KOPT-K1 (cell line): ENCODE data around the gene RPTOR.

Experiments used
- H3K27ac ChIP-seq: fragments of 200-600 bp; sonication (generic); 2 replicates; pipeline ENCODE4 v1.5.1; 2016; ENCODE audit warnings: antibody characterized with exemption, mild to moderate bottlenecking, low read depth, low read length; ENCODE audit not compliant: poor library complexity, severe bottlenecking
- H3K36me3 ChIP-seq: fragments of 200-600 bp; sonication (generic); 2 replicates; pipeline ENCODE4 v1.5.1; 2017; ENCODE audit warnings: antibody characterized with exemption, mild to moderate bottlenecking, low read length, moderate library complexity; ENCODE audit not compliant: insufficient read depth
- H3K9me3 ChIP-seq: fragments of 200-600 bp; sonication (generic); 2 replicates; pipeline ENCODE4 v1.5.1; 2017; ENCODE audit warnings: antibody characterized with exemption, low read length, mild to moderate bottlenecking; ENCODE audit not compliant: insufficient read depth, poor library complexity, severe bottlenecking

Gene RPTOR

DNA sequence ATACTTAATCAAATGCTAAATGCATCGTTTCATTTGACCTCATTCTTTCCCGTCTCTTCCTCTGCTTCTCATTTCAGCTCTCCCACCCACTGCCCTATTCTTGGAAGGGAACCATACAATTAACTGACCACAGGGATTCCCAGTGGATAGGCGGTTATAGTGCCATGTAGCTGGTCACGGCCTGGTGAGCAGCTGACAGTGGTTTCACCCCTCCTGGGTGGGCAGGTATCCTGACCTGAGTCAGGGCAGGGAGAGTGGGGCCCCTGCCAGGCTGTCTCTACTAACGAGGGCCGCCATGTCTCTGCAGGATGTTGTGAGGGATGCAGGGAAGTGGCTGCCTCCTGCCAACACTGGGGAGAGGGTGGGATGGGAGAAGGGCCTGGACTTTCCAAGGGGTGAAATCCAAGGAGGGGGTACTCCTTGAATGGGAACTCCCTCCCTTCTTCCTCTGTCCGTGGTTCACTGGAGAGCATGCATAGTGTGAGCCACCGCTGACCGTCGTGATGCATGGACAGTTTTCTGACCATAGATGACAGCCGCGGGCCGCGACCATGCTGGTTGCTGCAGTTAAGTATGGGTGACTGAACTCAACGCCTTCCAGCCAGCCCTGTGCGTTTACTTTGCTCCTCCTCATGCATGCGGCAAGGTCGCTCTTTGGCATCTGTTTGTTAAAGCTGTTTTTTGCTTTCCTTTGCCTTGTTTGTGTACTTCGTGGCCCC is 95.9 kb downstream of the RPTOR start:
- no peaks in the 10 kb centered on the region for H3K9me3 ChIP-seq
- H3K27ac ChIP-seq: no peak overlapping the region
- H3K36me3 ChIP-seq: no peaks in the 10 kb centered on the region

DNA sequence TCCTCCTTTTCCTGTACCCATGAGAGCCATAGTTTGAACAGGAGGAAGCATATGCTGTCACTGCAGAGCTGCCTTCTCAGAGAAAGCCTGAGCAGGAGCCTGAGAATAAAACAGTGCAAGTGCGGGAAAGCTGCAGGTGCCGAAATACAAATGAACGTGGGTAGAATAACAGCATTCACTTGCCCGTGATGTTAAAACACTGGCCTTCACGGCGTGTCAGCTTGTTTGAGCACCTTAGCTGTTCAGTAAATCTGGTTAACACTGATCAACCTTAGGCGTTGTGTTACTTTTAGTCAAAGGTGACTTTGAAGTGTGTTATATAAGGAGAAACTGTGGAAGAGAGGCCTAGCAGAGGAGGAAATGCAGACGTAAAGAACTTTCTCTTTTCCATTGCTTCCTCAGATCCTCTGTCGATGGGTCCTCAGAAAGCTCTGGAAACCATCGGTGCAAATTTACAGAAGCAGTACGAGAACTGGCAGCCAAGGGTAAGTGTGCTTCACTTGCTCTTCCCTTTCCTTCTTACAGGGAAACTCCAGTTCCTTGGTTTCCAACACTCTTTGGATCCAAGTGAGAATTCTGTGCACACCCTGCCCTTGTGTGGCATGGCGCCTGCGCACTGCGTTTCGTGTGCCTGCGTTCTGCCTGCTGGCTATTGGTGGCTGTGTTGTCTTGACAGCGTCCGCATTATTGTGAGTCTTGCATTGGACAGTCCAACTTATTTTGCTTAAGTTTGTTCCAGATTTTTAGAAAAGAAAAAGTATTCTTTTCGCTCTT is 98.9 kb downstream of the RPTOR start:
- Histone ChIP-seq H3K27ac (peak overlapping the region; percentile 85), H3K36me3 (no peaks in the 10 kb centered on the region), H3K9me3 (no peaks in the 10 kb centered on the region)

DNA sequence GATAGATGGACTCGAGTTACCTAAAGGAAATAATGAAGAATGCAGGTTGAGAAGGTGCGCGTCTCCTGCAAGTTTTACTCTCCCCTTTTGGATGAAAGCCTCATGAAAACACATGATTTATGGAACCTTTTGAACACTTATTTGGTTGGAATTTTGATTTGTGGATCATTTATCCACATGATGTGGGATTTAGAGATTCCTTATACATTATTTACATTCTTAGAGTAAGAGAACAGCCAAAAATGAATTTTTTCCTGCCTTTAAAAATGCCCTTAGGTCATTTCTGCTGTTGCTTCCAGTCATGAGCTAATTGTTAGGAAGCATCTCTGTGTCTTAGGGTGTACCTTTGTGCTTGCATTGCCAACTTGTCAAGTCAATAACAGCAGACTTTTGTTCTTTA is 99.9 kb downstream of the RPTOR start:
- Histone ChIP-seq H3K36me3 (no peaks in the 10 kb centered on the region), H3K27ac (peak overlapping the region; percentile 85), H3K9me3 (no peaks in the 10 kb centered on the region)

DNA sequence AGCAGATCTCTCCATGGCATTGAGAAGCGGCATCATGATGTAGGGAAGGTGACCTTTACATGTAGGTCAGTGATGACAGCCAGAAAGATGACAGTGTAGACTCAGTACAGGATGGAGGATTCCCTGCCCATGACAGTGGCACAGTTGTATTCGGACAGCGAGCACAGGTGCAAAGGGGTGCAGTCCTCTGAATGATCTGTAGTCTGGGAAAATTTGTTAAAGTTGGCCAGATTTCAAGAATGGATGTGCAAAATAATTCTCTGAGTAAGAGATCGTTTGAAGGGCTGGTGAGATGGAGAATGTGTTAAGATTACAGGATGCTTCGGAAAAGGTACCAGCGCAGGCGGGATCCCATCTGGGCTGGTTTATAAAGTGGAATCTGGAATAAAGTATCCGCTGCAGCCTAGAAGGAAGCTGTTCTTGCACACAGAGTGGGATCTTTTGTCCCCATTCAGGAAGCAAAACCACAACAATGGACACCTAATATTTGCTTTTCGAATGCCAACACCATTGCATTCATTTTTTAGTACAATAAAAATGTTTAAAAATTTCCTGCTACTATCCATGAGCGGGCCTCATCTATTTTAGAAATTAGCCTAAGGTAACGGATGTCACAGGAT is 101.2 kb downstream of the RPTOR start:
- no peaks in the 10 kb centered on the region for H3K9me3 ChIP-seq
- H3K27ac ChIP-seq: peak overlapping the region; percentile 85
- H3K36me3 ChIP-seq: no peaks in the 10 kb centered on the region

DNA sequence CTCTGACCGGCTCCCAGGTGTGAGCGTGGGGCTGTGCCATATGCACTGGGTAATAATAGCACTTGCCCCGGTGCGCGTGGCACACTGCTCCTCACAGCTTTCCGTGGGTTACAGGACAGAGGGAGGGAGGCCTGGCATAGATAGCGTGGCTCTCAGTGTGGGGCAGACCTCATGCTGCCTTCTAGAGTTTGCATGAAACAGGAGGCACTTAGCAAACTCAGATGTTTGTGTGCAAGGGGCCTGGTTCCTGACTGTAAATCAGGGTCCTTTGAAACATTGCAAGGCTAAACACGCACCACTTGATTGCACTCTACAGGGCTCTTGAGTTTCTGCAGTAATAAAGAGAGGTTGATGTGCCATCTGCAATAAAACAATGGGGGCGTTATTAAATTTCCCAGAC is 101.7 kb downstream of the RPTOR start:
- H3K36me3 ChIP-seq: no peaks in the 10 kb centered on the region
- H3K27ac ChIP-seq: peak overlapping the region; percentile 85
- H3K9me3 ChIP-seq: no peaks in the 10 kb centered on the region

DNA sequence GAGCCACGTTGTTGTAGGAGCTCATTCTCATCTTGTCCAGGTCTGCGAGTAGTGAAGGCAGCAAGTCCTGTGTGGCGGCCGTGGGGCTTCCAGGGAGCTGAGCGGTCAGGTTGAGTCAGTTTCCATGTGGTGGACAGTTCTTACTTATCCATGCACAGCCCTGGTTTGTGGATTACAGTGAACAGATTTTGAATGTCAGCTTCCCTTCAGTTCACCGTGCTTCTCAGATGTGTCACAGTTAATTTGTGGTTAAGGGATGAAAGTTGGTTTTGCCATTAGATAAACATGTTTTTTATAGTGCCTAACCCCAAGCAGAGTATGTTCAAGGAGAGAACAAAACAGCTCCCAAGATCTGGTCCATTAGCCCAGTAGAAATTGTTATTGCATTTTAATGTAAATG is 103.1 kb downstream of the RPTOR start:
- peak overlapping the region; percentile 85 for H3K27ac ChIP-seq
- no peaks in the 10 kb centered on the region for H3K36me3 ChIP-seq
- no peaks in the 10 kb centered on the region for H3K9me3 ChIP-seq

DNA sequence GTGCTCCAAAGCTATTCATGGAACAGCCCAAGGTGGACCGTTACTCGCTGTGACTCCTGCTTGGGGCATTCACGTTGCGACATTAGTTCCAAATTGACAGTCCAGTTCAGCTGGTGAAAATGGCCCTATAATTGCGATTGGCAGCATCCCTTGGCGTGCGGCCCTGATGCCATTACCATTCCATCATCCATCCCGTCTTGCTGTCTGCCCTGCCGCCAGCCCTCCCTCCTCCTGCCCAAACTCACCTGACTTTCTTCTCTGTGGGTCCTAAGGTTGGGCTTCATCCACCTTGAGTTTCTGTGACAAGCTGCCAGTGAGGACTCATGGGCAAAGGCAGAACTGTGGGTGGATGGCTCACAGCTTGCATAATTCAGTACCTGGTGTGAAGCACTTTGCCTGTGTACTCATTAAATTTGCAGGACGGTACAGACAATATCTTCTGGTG is 104.6 kb downstream of the RPTOR start:
- no peaks in the 10 kb centered on the region for H3K36me3 ChIP-seq
- peaks cover 1% of the 10 kb centered on the region for H3K9me3 ChIP-seq
- peak overlapping the region; percentile 85 for H3K27ac ChIP-seq

DNA sequence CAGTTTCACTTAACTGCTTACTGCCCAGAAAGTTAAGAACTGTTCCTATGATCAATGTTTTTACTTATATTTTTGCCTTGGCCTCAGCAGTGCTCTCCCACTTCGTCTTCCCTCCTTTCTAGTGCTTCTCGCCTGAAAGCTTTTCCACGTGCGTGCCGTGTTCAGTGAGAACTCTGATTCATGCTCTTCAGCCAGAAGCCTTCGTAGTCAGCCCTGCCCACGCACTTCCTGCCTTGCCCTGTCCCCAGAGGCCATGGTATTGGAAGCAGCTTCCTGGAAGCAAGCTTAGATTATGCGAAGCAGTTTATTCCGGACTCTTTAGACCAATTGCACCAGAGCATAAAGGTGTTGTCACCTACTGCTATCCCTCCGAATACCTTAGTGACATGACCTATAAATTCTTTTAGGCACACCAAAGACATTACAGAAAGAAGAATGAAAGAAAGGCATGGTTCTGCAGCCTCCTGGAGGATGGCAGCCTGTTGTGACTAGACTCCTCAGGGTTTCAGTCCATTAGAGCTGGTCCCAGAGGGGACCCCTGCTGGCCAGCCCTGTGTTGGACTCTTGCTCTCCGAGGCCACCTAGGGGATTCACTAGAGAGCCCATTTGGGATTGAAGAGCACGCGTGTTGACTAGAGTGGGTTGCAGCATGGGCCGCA is 105.2 kb downstream of the RPTOR start:
- no peaks in the 10 kb centered on the region for H3K36me3 ChIP-seq
- H3K9me3 ChIP-seq: peaks cover 3% of the 10 kb centered on the region
- peak overlapping the region; percentile 85 for H3K27ac ChIP-seq

DNA sequence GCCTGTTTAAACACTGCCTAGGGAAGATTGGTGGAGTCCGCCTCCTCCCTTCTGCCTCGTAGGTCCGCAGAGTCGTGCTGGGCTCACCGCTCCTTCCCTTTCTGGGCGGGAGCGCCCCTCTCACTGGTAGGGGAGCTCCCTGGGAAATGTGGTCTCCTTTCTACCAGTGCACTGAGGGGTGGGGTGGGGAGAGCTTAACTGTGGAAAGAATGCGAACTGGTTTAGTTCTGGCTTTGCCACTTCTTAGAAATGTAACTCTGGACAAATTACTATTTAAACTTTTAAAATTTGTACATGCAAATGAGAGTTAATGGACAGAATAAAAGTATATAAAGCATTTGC is 105.7 kb downstream of the RPTOR start:
- Histone ChIP-seq H3K36me3 (no peaks in the 10 kb centered on the region), H3K27ac (peak overlapping the region; percentile 85), H3K9me3 (peaks cover 3% of the 10 kb centered on the region)

DNA sequence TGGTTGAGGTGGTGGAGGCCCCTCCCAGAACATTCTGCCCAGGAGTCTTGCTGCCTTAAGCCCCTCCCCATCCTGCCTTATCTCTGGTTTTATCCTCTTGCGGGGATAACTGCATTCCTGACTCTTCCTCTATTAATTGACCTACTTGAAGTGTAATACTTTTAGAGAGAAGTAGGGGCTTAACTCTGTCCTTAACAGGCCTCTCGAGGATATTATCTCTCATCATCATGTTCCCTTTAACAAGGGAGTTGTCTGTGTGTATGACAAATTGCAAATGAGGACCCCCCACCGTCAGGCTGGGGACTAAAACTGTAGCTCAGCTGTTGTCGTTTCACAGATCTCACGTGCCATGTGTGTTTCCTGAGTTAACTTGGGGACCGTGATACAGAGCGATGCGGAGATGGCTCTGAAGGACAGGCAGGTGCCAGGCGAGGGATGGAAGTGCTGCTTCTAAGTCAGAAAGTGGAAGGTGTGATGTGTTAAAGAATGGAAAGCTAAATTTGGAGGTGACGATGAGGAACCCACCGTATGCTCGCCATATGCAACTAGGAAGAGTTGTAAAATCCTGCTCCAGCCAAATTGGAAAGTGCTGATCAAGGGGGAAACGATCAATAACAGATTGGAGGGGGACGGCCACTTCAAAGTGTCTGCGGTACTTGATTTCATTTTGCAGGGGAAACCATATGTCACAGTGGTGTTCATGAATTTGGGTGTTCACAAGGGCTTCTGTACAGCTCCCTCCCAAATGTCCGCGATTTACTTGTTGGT is 106.3 kb downstream of the RPTOR start:
- peaks cover 3% of the 10 kb centered on the region for H3K9me3 ChIP-seq
- H3K36me3 ChIP-seq: no peaks in the 10 kb centered on the region
- H3K27ac ChIP-seq: peak overlapping the region; percentile 85

DNA sequence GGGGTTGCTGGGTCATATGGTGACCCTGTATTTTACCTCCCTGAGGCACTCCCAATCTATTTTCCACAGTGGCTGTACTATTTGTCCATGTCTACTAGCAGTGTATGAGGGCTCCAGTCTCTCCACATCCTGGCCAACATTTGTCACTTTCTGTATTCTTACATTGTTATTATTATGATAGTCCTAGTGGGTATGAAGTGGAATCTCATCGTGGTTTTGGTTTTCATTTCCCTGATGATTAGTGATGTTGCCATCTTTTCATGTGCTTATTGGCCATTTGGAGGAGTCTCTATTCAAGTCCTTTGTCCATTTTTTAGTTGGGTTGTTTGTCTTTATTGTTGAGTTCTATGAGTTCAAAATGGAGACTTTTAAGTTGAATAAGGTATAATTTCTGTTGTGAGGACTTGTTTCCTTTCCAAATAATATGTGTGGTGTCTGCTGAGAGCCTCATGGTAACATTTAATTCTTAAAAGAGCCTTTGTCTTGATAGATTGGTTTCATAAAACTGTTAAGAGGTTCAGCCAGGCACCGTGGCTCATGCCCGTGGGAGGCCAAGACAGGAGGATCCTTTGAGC is 108.2 kb downstream of the RPTOR start:
- H3K36me3 ChIP-seq: no peaks in the 10 kb centered on the region
- peak overlapping the region; percentile 85 for H3K27ac ChIP-seq
- H3K9me3 ChIP-seq: peaks cover 11% of the 10 kb centered on the region

DNA sequence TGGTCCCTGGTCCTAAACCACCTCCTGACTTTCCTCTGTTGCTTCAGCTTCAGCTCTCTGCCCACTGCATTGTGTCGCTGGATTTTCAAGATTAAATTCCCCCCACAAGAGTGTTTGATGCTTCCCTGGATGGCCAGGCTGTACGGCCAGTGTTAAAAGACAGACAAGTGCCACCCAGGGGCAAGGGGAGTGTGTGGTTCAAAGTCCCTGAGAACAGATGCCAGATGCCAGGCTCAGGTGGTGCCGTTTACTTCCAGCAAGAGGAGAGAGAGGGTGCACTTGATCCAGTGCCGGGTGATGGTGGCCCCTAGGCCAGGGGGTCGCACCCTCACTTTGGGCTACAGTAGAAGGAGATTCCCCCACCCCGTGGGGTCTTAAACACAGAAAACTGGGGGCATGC is 109.2 kb downstream of the RPTOR start:
- Histone ChIP-seq H3K27ac (peak overlapping the region; percentile 85), H3K36me3 (no peaks in the 10 kb centered on the region), H3K9me3 (peaks cover 15% of the 10 kb centered on the region)

DNA sequence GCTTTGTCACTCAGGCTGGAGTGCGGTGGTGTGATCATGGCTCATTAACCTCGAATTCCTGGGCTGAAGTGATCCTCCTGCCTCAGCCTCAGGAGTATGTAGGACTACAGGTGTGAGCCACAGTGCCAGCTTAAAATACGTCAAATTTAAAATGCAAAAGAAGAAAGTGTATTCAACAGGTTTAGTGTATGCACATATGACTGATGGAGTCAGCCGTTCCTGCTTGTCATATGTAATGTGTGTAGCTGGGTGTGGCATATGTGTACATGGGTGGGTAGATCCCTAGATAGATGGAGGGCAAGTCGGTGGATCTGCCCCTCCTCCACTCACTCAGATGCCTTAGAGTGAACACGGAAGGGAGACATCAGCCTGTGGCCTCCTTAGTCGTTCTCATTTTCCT is 111.0 kb downstream of the RPTOR start:
- no peaks in the 10 kb centered on the region for H3K36me3 ChIP-seq
- peak overlapping the region; percentile 85 for H3K27ac ChIP-seq
- peaks cover 15% of the 10 kb centered on the region for H3K9me3 ChIP-seq

DNA sequence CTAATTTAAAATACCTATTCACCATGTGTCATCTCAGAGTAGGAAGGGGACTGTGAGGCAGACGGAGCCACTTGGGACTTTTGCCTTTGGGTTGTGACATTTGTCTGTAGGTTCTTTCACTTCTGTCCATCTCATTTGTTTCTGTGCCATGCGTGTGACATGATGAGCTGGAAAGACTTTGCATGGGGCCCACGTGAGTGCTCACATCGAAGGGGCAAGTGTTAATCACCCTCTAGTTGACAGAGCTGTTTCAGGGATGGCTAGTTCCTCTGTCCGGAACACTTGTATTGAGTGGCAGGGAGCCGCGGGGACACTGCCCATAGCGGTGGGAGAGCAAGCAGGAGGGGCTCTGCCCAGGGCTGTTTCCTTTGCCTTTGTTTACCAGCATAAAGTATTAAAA is 112.0 kb downstream of the RPTOR start:
- no peaks in the 10 kb centered on the region for H3K36me3 ChIP-seq
- H3K9me3 ChIP-seq: peaks cover 15% of the 10 kb centered on the region
- peak overlapping the region; percentile 85 for H3K27ac ChIP-seq
